GM20431 (cell line): ENCODE results near the gene KCNQ1.

Source experiments
- in situ Hi-C: fragments of 300-500 bp; cut with MseI, MboI; formaldehyde crosslinking; loops from one replicate; pipeline ENCODE4 v1.15.0; 2020; ENCODE audit warnings: low sequenced_read_pairs; ENCODE audit not compliant: unreplicated experiment

Gene KCNQ1

GRCh38 chr11:2770761-2771301, 326.0 kb downstream of the KCNQ1 start:
- in situ Hi-C loops: no loop called here

- in situ Hi-C loops: no loop called here
These were observed 327.1 kb downstream of the KCNQ1 start for GRCh38 chr11:2771758-2772466.

GRCh38 chr11:2772544-2773031, 327.8 kb downstream of the KCNQ1 start:
- in situ Hi-C loops: no loop called here

GRCh38 chr11:2774173-2775082, 329.6 kb downstream of the KCNQ1 start:
- in situ Hi-C loops: no loop called here

GRCh38 chr11:2775083-2775625, 330.3 kb downstream of the KCNQ1 start:
- in situ Hi-C loops: no loop called here

- in situ Hi-C loops: no loop called here
These were observed 331.0 kb downstream of the KCNQ1 start for GRCh38 chr11:2775626-2776350.

GRCh38 chr11:2776351-2777061, 331.7 kb downstream of the KCNQ1 start:
- in situ Hi-C loops: no loop called here

GRCh38 chr11:2777386-2777785, 332.6 kb downstream of the KCNQ1 start:
- in situ Hi-C loops: no loop called here

GRCh38 chr11:2777871-2778629, 333.2 kb downstream of the KCNQ1 start:
- in situ Hi-C loops: no loop called here

GRCh38 chr11:2778630-2779498, 334.1 kb downstream of the KCNQ1 start:
- in situ Hi-C loops: no loop called here

- in situ Hi-C loops: no loop called here
These were observed 334.7 kb downstream of the KCNQ1 start for GRCh38 chr11:2779499-2779980.

GRCh38 chr11:2779981-2780849, 335.4 kb downstream of the KCNQ1 start:
- in situ Hi-C loops: no loop called here

- in situ Hi-C loops: no loop called here
These were observed 336.1 kb downstream of the KCNQ1 start for GRCh38 chr11:2780850-2781407.

GRCh38 chr11:2781408-2782274, 336.8 kb downstream of the KCNQ1 start:
- in situ Hi-C loops: no loop called here

GRCh38 chr11:2782769-2783168, 338.0 kb downstream of the KCNQ1 start:
- in situ Hi-C loops: no loop called here
